Femur (tissue), 1 donor: ENCODE results near the gene NUP214.
A peak's percentile ranks its signal among the peaks of the same experiment; 100 is the strongest.

ENCODE experiments used
- DNase-seq: peaks from one replicate; pipeline ENCODE4 v3.0.0-alpha.2; 2017

Gene NUP214

DNA sequence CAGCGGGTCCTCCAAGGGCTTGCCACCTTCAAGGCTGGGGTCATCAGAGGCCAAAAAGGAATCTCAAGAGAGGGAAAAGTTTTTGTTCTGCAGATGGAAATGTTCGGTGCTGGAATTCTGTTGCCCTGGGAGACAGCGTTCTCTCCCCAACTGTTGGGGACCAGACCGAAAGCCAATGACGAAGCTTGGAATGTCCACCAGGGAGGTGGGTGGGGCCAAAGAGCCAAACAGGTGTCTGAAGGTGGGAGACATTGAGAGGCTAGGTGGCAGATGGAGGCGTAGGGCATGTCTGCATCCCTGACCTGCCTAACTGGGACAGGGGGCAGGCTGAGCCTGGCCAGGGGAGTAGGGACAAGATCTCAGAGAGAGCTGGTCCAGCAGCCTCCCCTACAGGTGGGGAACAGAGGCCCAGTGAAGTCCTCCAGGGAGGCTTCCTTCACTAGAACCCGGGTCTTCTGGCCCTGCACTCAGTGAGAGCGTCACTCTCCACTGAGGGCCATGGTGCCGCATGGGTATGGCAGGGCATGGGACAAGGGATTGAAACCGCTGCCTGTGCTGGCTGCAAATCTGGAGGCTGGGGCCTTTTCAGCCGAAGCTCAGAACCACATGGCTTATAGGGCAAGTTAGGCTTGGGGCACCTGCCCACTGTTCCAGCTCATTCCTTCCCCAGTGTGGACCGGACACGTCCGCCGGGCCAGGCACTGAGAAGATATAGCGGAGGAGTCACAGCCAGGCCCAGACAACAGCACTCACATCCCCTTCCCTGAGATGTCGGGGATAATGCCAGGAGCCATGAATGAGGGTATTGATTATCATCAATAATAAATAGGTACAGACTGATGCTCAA, 156.0 kb downstream of the NUP214 start:
- no peak for DNase-seq

GRCh38 chr9:131282175-131282574, 156.8 kb downstream of the NUP214 start:
- DNase-seq, result no peak

DNA sequence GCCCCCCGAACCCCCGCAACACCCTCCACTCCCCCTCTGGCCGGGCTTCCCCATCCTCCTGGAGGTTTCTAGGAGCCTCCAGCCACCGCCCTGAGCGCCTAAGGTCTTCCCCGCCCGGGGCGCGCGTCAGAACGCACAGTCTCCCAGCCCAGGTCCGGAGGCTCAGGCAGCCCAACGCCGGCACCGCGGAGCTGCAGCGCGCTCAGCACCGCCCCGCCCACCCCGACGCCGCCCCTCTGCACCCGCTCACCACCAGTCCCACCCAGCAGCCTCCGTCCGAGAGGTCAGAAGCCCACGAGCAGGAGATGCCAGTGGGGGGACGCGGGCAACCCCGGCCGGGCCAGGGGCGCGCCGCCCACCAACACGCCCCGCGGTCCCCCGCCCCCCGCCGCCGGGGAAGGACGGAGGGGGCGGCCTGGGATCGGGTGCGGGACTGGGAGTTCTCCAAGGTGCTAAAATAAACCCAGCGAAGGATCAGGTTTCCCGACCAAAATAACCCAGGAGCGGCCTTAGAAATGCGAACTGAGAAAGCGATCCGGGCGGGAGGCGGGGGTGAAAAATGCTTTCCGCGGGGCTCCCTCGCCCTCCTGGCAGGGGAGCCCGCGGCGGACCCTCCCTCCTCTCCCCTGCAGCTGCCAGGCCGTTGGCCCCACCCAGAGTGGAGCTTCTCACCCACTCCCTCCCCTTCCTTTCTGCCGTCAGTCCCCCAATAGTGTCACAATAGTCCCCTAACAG, 157.5 kb downstream of the NUP214 start:
- DNase-seq, result peak; percentile 69
